ENCODE results near the gene PIK3R5.

PIK3R5 gene

GRCh38 chr17:8849311-8850041 lies 116.0 kb downstream of the PIK3R5 start:
- no peak overlapping the region for H3K4me3 ChIP-seq (ENCODE audit: low read depth, low read length)
- DNase-seq (ENCODE audit: low read depth) = peak; percentile 62
- no peak for TF ChIP-seq MYC (IDR thresholded peaks at IDR 0.05; ENCODE audit: low read depth, low read length)
- no peak for TF ChIP-seq POLR2A (IDR thresholded peaks at IDR 0.05; ENCODE audit: extremely low read depth, insufficient read length)
- TF ChIP-seq MAX (IDR thresholded peaks at IDR 0.05; ENCODE audit: low read depth, low read length) = no peak
- no peak for TF ChIP-seq CTCF (IDR thresholded peaks at IDR 0.05; ENCODE audit: low read depth, low read length)

GRCh38 chr17:8847891-8848290 lies 117.6 kb downstream of the PIK3R5 start:
- DNase-seq (ENCODE audit: low read depth) = no peak
- no peak overlapping the region for H3K4me3 ChIP-seq (ENCODE audit: low read depth, low read length)
- TF ChIP-seq POLR2A (IDR thresholded peaks at IDR 0.05; ENCODE audit: extremely low read depth, insufficient read length) (no peak), CTCF (IDR thresholded peaks at IDR 0.05; ENCODE audit: low read depth, low read length) (no peak), MYC (IDR thresholded peaks at IDR 0.05; ENCODE audit: low read depth, low read length) (no peak), MAX (IDR thresholded peaks at IDR 0.05; ENCODE audit: low read depth, low read length) (no peak)

DNA sequence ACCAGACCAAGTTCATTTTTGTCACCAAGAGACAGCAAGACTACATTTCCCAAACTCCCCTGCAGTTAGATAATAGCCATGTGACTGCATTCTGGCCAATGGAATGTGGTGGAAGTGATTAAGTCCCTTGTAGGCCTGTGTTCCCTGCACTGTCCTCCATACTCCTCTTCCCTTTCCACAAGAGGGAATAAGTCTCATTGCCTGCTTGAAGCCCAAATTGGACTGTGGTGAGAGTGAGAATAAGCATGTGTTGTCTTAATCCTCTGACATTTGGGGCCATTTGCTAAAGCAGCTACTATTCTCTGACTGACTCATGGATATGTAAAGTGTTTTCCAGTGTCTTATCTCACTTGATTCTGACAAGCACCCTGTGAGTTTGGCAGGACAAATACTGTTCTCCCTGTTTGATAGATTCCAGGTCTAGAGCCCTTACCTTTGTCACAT lies 118.7 kb downstream of the PIK3R5 start:
- no peak overlapping the region for H3K4me3 ChIP-seq (ENCODE audit: low read depth, low read length)
- DNase-seq (ENCODE audit: low read depth) = peak; percentile 40
- TF ChIP-seq POLR2A (IDR thresholded peaks at IDR 0.05; ENCODE audit: extremely low read depth, insufficient read length) (no peak), MAX (IDR thresholded peaks at IDR 0.05; ENCODE audit: low read depth, low read length) (peak; percentile 59), CTCF (IDR thresholded peaks at IDR 0.05; ENCODE audit: low read depth, low read length) (no peak)

DNA sequence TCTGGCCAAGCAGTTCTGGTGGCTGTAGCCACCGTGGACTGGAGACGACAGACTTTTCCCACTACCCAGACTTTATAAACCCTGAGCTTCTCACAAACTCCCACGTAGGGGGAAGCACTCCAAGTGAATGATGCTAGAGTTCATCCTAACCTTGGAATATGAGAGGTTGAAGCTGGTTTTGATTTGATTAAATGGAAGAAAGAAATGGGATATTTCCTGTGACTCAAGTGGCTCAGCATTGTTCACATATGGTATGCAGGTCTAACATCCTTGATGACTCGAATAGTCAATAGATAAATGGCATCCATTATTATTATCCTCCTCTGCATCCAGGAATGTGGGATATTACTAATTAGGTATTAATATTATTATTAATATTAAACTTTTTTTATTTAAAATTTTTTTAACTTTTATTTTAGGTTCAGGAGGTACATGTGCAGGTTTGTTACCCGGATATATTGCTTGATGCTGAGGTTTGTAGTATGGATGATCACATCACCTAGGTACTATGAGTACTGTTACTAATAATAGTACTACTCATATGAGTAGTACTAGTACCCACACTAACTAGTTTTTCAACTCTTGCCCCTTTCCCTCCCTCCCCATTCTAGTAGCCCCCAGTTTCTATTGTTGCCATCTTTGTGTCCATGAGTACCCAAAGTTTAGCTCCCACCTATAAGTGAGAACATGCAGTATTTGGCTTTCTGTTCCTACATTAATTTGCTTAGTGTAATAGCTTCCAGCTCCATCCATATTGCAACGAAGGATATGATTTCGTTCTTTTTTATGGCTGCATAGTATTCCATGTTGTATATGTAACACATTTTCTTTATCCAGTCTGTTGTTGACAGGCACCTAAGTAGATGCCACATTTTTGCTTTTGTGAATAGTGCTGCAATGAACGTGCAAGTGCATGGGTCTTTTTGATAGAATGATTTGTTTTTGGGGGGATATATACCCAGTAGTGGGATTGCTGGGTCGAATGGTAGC lies 121.0 kb downstream of the PIK3R5 start:
- no peak for DNase-seq (ENCODE audit: low read depth)
- H3K4me3 ChIP-seq (ENCODE audit: low read depth, low read length) = no peak overlapping the region
- TF ChIP-seq MAX (IDR thresholded peaks at IDR 0.05; ENCODE audit: low read depth, low read length) (no peak), POLR2A (IDR thresholded peaks at IDR 0.05; ENCODE audit: extremely low read depth, insufficient read length) (no peak), MYC (IDR thresholded peaks at IDR 0.05; ENCODE audit: low read depth, low read length) (no peak), CTCF (IDR thresholded peaks at IDR 0.05; ENCODE audit: low read depth, low read length) (no peak)

- no peak for DNase-seq (ENCODE audit: low read depth)
- no peak for TF ChIP-seq MAX (IDR thresholded peaks at IDR 0.05; ENCODE audit: low read depth, low read length)
- no peak for TF ChIP-seq MYC (IDR thresholded peaks at IDR 0.05; ENCODE audit: low read depth, low read length)
- TF ChIP-seq POLR2A (IDR thresholded peaks at IDR 0.05; ENCODE audit: extremely low read depth, insufficient read length) = no peak
- TF ChIP-seq CTCF (IDR thresholded peaks at IDR 0.05; ENCODE audit: low read depth, low read length) = no peak
Observed at GRCh38 chr17:8843344-8843743, 122.2 kb downstream of the PIK3R5 start.

More at GRCh38 chr17:8843344-8843743, 122.2 kb downstream of the PIK3R5 start:
- H3K4me3 ChIP-seq (ENCODE audit: low read depth, low read length) = no peak overlapping the region
